Hair follicle dermal papilla cell (primary cell): ENCODE results near the gene NDOR1. TPM values are rescaled to one million over a fixed set of nuclear protein-coding genes. Genes with fewer than 3 reads are reported as not detected.

Source experiments
- small RNA-seq: library from RNA; depleted of rRNA; stranded (forward); fragments of <200 nt; gene quantifications from one replicate; pipeline ENCODE3, GENCODE V24; 2012
- total RNA-seq: library from RNA; depleted of rRNA; stranded (reverse); fragments of >200 nt; gene quantifications from 2 replicates; pipeline ENCODE4 v1.2.3, GENCODE V29; 2012

Gene NDOR1
- total RNA-seq, 1 donor, result 6.8 TPM

Small RNAs within 50 kb of the gene (small RNA-seq; reads per million reads assigned to genes)
- not detected for gene MIR3621

Other genes with a start within 250 kb of the NDOR1 start
- 16.9 and 20.2 TPM in 2 replicates for gene PTGDS, start 228.2 kb upstream of the NDOR1 start, total RNA-seq
- 2.4 and 3.5 TPM in 2 replicates for gene LCNL1, start 222.7 kb upstream of the NDOR1 start, total RNA-seq
- gene PAXX, start 213.3 kb upstream of the NDOR1 start, total RNA-seq, result 7.3 and 8.5 TPM in 2 replicates
- 0.32 and 2.4 TPM in 2 replicates for gene CLIC3, start 209.1 kb upstream of the NDOR1 start, total RNA-seq
- gene ABCA2, start 177.5 kb upstream of the NDOR1 start, total RNA-seq, result 11.9 and 15.1 TPM in 2 replicates
- gene FUT7, start 173.6 kb upstream of the NDOR1 start, total RNA-seq, result not detected in 2 replicates
- 4.7 and 6.9 TPM in 2 replicates for gene NPDC1, start 159.5 kb upstream of the NDOR1 start, total RNA-seq
- gene ENTPD2, start 151.6 kb upstream of the NDOR1 start, total RNA-seq, result not detected in 2 replicates
- gene SAPCD2, start 135.1 kb upstream of the NDOR1 start, total RNA-seq, result 1.6 and 1.8 TPM in 2 replicates
- gene UAP1L1, start 128.2 kb upstream of the NDOR1 start, total RNA-seq, result 32.5 and 40.4 TPM in 2 replicates
- gene MAN1B1, start 118.7 kb upstream of the NDOR1 start, total RNA-seq, result 81.1 and 82.9 TPM in 2 replicates
- gene DPP7, start 91.0 kb upstream of the NDOR1 start, total RNA-seq, result 68.4 and 81.5 TPM in 2 replicates
- 0.12 TPM in 1 of 2 replicates, not detected in the other for gene GRIN1, start 66.5 kb upstream of the NDOR1 start, total RNA-seq
- not detected in 2 replicates for gene LRRC26, start 35.6 kb upstream of the NDOR1 start, total RNA-seq
- not detected in 2 replicates for gene TMEM210, start 33.6 kb upstream of the NDOR1 start, total RNA-seq
- 23.5 and 23.8 TPM in 2 replicates for gene ANAPC2, start 17.1 kb upstream of the NDOR1 start, total RNA-seq
- 46.1 and 55.9 TPM in 2 replicates for gene SSNA1, start 17.0 kb upstream of the NDOR1 start, total RNA-seq
- 8.9 and 9.4 TPM in 2 replicates for gene TPRN, start 5.0 kb upstream of the NDOR1 start, total RNA-seq
- gene TMEM203, start 52 bp upstream of the NDOR1 start, total RNA-seq, result 32.1 and 32.4 TPM in 2 replicates
- 0.16 and 0.85 TPM in 2 replicates for gene RNF208, start 16.5 kb downstream of the NDOR1 start, total RNA-seq
- 0.32 and 0.73 TPM in 2 replicates for gene CYSRT1, start 19.5 kb downstream of the NDOR1 start, total RNA-seq
- gene RNF224, start 21.8 kb downstream of the NDOR1 start, total RNA-seq, result 0.16 TPM in 1 of 2 replicates, not detected in the other
- gene SLC34A3, start 25.2 kb downstream of the NDOR1 start, total RNA-seq, result under 0.01 TPM in 1 of 2 replicates, not detected in the other
- gene TUBB4B, start 35.6 kb downstream of the NDOR1 start, total RNA-seq, result 123 and 132 TPM in 2 replicates
- not detected in 2 replicates for gene STPG3, start 45.6 kb downstream of the NDOR1 start, total RNA-seq
- 56.8 and 59.1 TPM in 2 replicates for gene NELFB, start 49.6 kb downstream of the NDOR1 start, total RNA-seq
- 4.9 and 6.8 TPM in 2 replicates for gene TOR4A, start 72.0 kb downstream of the NDOR1 start, total RNA-seq
- gene NRARP, start 96.6 kb downstream of the NDOR1 start, total RNA-seq, result not detected in 2 replicates
- gene EXD3, start 217.5 kb downstream of the NDOR1 start, total RNA-seq, result 8.1 and 13.5 TPM in 2 replicates
- 0.49 and 0.65 TPM in 2 replicates for gene NOXA1, start 217.7 kb downstream of the NDOR1 start, total RNA-seq
- not detected in 2 replicates for gene ENTPD8, start 235.7 kb downstream of the NDOR1 start, total RNA-seq